Prostate gland (tissue), 2 donors: ENCODE results near the gene ZNF606.

Source experiments
- POLR2A ChIP-seq: fragments of 450-650 bp; IDR thresholded peaks from one replicate; pipeline ENCODE4 v1.6.1; 2016; ENCODE audit warnings: antibody characterized with exemption, mild to moderate bottlenecking
- POLR2AphosphoS5 ChIP-seq: sonication (generic); formaldehyde crosslinking; IDR thresholded peaks from one replicate; pipeline ENCODE4 v1.6.1; 2017; ENCODE audit warnings: antibody characterized with exemption
- TF ChIP-seq, protein P1 (sequence below), 4 experiments: fragments of 200-600 bp in 2 of 4; fragments of 450-650 bp in 2 of 4; sonication (generic) in 2 of 4; IDR thresholded peaks; 1 replicate in 3 of 4; 2 replicates in 1 of 4; pipeline ENCODE4 v1.5.1; 2016 to 2019; ENCODE audit warnings: antibody characterized with exemption in 4 of 4, mild to moderate bottlenecking in 2 of 4, moderate library complexity in 2 of 4

DNA sequence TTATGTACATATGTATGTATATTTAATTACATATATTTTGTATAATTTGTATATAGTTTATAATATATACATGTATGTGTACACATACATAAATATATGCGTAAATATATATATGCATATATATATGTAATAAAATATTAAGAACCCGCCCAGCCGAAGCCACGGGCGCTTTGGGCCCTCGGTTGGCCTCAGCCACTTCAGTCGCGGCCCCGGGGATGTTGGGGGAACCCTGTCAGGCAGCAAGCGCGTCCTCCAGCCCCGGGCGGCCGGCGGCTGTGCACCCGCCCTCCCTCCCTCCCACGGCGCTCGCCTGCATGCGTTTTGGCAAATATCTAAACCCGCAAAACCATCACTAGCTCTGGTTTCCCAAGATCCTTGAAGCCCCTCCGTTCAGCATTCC is 7.9 kb upstream of the ZNF606 start:
- TF ChIP-seq, protein P1, sequence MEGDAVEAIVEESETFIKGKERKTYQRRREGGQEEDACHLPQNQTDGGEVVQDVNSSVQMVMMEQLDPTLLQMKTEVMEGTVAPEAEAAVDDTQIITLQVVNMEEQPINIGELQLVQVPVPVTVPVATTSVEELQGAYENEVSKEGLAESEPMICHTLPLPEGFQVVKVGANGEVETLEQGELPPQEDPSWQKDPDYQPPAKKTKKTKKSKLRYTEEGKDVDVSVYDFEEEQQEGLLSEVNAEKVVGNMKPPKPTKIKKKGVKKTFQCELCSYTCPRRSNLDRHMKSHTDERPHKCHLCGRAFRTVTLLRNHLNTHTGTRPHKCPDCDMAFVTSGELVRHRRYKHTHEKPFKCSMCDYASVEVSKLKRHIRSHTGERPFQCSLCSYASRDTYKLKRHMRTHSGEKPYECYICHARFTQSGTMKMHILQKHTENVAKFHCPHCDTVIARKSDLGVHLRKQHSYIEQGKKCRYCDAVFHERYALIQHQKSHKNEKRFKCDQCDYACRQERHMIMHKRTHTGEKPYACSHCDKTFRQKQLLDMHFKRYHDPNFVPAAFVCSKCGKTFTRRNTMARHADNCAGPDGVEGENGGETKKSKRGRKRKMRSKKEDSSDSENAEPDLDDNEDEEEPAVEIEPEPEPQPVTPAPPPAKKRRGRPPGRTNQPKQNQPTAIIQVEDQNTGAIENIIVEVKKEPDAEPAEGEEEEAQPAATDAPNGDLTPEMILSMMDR (IDR thresholded peaks at IDR 0.05) = no peak
- no peak for TF ChIP-seq POLR2A
- no peak for TF ChIP-seq POLR2AphosphoS5
